GM23338 (cell line): ENCODE measurements around the gene ENOX1. TPM values are rescaled to one million over a fixed set of nuclear protein-coding genes. Genes with fewer than 3 reads are reported as not detected.

ENCODE experiments used
- ATAC-seq: fragments of 200-7000 bp; cut with Tn5 transposase; 3 replicates; pipeline ENCODE4 v1.9.1; 2020
- DNase-seq: peaks from one replicate; pipeline ENCODE4 v3.0.0-alpha.2; 2015; ENCODE audit warnings: low spot score
- H2AFZ ChIP-seq: fragments of 200-600 bp; sonication (generic); 2 replicates; pipeline ENCODE4 v1.8.0; 2016; ENCODE audit warnings: antibody characterized with exemption, mild to moderate bottlenecking, moderate library complexity
- H3F3A ChIP-seq: fragments of 200-600 bp; sonication (generic); replicated peaks from 2 replicates; pipeline ENCODE4 v1.8.0; 2017; ENCODE audit warnings: antibody characterized with exemption, mixed run types, low read depth
- H3K27ac ChIP-seq: fragments of 200-600 bp; sonication (generic); 2 replicates; pipeline ENCODE4 v1.6.1; 2016; ENCODE audit warnings: low read depth
- H3K27me3 ChIP-seq: fragments of 200-600 bp; sonication (generic); 2 replicates; pipeline ENCODE4 v1.8.0; 2016; ENCODE audit warnings: mild to moderate bottlenecking, mixed run types, moderate library complexity; ENCODE audit not compliant: insufficient read depth
- H3K36me3 ChIP-seq: fragments of 200-600 bp; sonication (generic); 2 replicates; pipeline ENCODE4 v1.8.0; 2016; ENCODE audit warnings: mild to moderate bottlenecking; ENCODE audit not compliant: insufficient read depth
- H3K4me1 ChIP-seq: fragments of 200-600 bp; sonication (generic); 2 replicates; pipeline ENCODE4 v1.8.0; 2016; ENCODE audit warnings: mild to moderate bottlenecking, moderate library complexity; ENCODE audit not compliant: insufficient read depth
- H3K4me2 ChIP-seq: fragments of 200-600 bp; sonication (generic); 2 replicates; pipeline ENCODE4 v1.7.1; 2017; ENCODE audit warnings: mixed run types
- H3K4me3 ChIP-seq: fragments of 200-600 bp; sonication (generic); 2 replicates; pipeline ENCODE4 v1.6.1; 2016; ENCODE audit warnings: mixed run types
- H3K79me2 ChIP-seq: fragments of 200-600 bp; sonication (generic); replicated peaks from 2 replicates; pipeline ENCODE4 v1.8.0; 2017; ENCODE audit warnings: mild to moderate bottlenecking; ENCODE audit not compliant: insufficient read depth
- H3K9me2 ChIP-seq: fragments of 200-600 bp; sonication (generic); 2 replicates; pipeline ENCODE4 v1.8.0; 2017; ENCODE audit not compliant: insufficient read depth
- H4K20me1 ChIP-seq: fragments of 200-600 bp; sonication (generic); replicated peaks from 2 replicates; pipeline ENCODE4 v1.8.0; 2017; ENCODE audit warnings: mild to moderate bottlenecking; ENCODE audit not compliant: insufficient read depth
- H3K27ac Mint-ChIP-seq: 2 replicates; pipeline ENCODE4 v1.8.0; 2020; ENCODE audit warnings: inconsistent platforms, mild to moderate bottlenecking, moderate library complexity, mixed read lengths
- H3K27me3 Mint-ChIP-seq: 3 replicates; pipeline ENCODE4 v1.8.0; 2022; ENCODE audit warnings: low read depth, mild to moderate bottlenecking, moderate library complexity, mixed read lengths, inconsistent platforms; ENCODE audit not compliant: insufficient read depth, poor library complexity
- H3K36me3 Mint-ChIP-seq: 3 replicates; pipeline ENCODE4 v1.8.0; 2021; ENCODE audit warnings: low read depth, mild to moderate bottlenecking, inconsistent platforms, moderate library complexity, mixed read lengths
- H3K4me1 Mint-ChIP-seq: 3 replicates; pipeline ENCODE4 v1.8.0; 2020; ENCODE audit warnings: mild to moderate bottlenecking, inconsistent platforms, mixed read lengths
- H3K4me3 Mint-ChIP-seq: 3 replicates; pipeline ENCODE4 v1.8.0; 2021; ENCODE audit warnings: moderate library complexity, mild to moderate bottlenecking, inconsistent platforms, mixed read lengths
- H3K9me3 Mint-ChIP-seq: 3 replicates; pipeline ENCODE4 v1.8.0; 2020; ENCODE audit warnings: moderate library complexity, mild to moderate bottlenecking, inconsistent platforms, mixed read lengths
- CREB1 ChIP-seq: fragments of 250-450 bp; sonication (Bioruptor Pico); IDR thresholded peaks from 2 replicates; pipeline ENCODE4 v1.5.0; 2020; ENCODE audit warnings: low read depth, mild to moderate bottlenecking, moderate library complexity
- EZH2 ChIP-seq: fragments of 200-600 bp; sonication (generic); IDR thresholded peaks from one replicate; pipeline ENCODE4 v1.8.0; 2017; ENCODE audit warnings: antibody characterized with exemption, mild to moderate bottlenecking, low read depth; ENCODE audit not compliant: unreplicated experiment
- EZH2phosphoT487 ChIP-seq: fragments of 200-600 bp; sonication (generic); IDR thresholded peaks from one replicate; pipeline ENCODE4 v1.8.1; 2018; ENCODE audit warnings: antibody characterized with exemption; ENCODE audit not compliant: unreplicated experiment
- JUNB ChIP-seq: IDR thresholded peaks from one replicate; pipeline ENCODE4 v1.6.1; 2016; ENCODE audit warnings: antibody characterized with exemption; ENCODE audit not compliant: unreplicated experiment
- NANOG ChIP-seq: IDR thresholded peaks from 2 replicates; pipeline ENCODE4 v1.6.1; 2016; ENCODE audit warnings: antibody characterized with exemption, borderline replicate concordance
- POLR2AphosphoS5 ChIP-seq: IDR thresholded peaks from 2 replicates; pipeline ENCODE4 v1.6.1; 2016; ENCODE audit warnings: antibody characterized with exemption, low read depth
- STAT1 ChIP-seq: IDR thresholded peaks from one replicate; pipeline ENCODE4 v1.6.1; 2016; ENCODE audit warnings: antibody characterized with exemption; ENCODE audit not compliant: unreplicated experiment
- ZNF114 ChIP-seq: fragments of 250-450 bp; sonication (Bioruptor Pico); IDR thresholded peaks from 2 replicates; pipeline ENCODE4 v1.5.0; 2020; ENCODE audit warnings: mild to moderate bottlenecking, moderate library complexity
- ZNF331 ChIP-seq: fragments of 250-450 bp; sonication (Bioruptor Pico); IDR thresholded peaks from 2 replicates; pipeline ENCODE4 v1.5.0; 2020; ENCODE audit warnings: low read depth, mild to moderate bottlenecking, moderate library complexity
- polyA plus RNA-seq: library from polyadenylated mRNA; unstranded; fragments of >200 nt; fragmentation: Nextera tagmentation; extraction: Ambion mirVana; gene quantifications from 2 replicates; pipeline ENCODE4 v1.2.1, GENCODE V29; 2016
- total RNA-seq: library from RNA; depleted of rRNA; stranded (reverse); fragments of >200 nt; shearing (Covaris generic); gene quantifications from 2 replicates; pipeline ENCODE4 v1.2.3, GENCODE V29; 2014
- TF ChIP-seq, protein P1 (sequence below), 2 experiments: fragments of 200-600 bp in 1 of 2; sonication (generic) in 1 of 2; conservative IDR thresholded peaks; 2 replicates each; pipeline versions ENCODE4 v1.5.1 to v1.6.1; 2016 to 2017; ENCODE audit warnings: antibody characterized with exemption in 2 of 2, low read depth in 2 of 2, mild to moderate bottlenecking in 2 of 2, moderate library complexity in 1 of 2
- TF ChIP-seq, protein P2 (sequence below): IDR thresholded peaks from 2 replicates; pipeline ENCODE4 v1.6.1; 2016; ENCODE audit warnings: antibody characterized with exemption
- TF ChIP-seq, protein P3 (sequence below): fragments of 250-450 bp; sonication (Bioruptor Pico); IDR thresholded peaks from 2 replicates; pipeline ENCODE4 v1.5.0; 2020; ENCODE audit warnings: mild to moderate bottlenecking, moderate library complexity
- TF ChIP-seq, protein P4 (sequence below): IDR thresholded peaks from one replicate; pipeline ENCODE4 v1.6.1; 2018; ENCODE audit warnings: antibody characterized with exemption; ENCODE audit not compliant: unreplicated experiment

The ENOX1 gene
- total and polyA plus RNA-seq, 2 experiments from 2014 or later: 0.66 to 0.81 TPM

DNA sequence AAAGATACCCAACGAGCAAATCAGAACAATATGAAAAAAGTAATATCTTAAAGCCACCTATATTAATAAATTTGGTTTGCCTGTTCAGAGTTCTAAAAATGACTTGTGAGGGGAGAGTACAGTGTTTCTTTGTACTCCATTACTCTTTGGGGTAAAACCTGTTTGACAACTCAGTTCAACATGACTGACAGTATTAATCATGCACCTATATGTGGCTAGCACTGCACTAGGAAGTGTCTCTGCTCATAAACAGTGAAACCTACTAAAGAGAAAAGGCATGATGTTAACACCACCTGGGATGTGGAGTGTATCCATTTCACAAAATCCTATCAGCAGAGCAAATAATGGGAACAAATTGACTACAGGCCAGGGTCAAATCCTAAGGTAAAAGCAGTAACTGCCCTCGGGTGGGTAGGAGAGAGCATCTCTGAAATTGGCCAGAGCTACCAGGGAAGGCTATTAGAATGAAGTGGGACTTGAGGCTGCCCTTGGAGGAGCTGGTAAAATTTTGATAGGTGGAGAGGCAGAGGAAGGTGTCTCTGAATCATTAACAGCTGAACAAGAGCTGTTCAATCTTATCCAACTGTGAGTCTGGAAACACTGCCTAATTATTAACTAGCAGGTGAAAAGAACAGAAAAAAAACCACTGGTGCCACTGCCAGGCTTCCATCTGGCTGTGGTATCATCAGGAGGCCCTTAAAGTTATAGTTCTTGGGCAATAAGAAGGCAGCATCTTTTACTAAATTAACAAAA, 398.3 kb downstream of the ENOX1 start:
- H3K4me3 Mint-ChIP-seq: no peak overlapping the region

More for the DNA sequence above, 398.3 kb downstream of the ENOX1 start:
- ATAC-seq (no peak), DNase-seq (no peak)
- H3K4me1 ChIP-seq: peaks cover 6% of the 10 kb centered on the region; the same call in 1 of the 2 replicates
- H3K27me3 Mint-ChIP-seq: no peaks in the 10 kb centered on the region
- no peaks in the 10 kb centered on the region for H3K79me2 ChIP-seq
- no peak overlapping the region for H3K27ac Mint-ChIP-seq
- no peaks in the 10 kb centered on the region for H3K36me3 Mint-ChIP-seq
- H3K27ac ChIP-seq: no peak overlapping the region
- peaks cover 19% of the 10 kb centered on the region for H3K4me1 Mint-ChIP-seq
- H4K20me1 ChIP-seq: no peaks in the 10 kb centered on the region
- H3K9me2 ChIP-seq: peaks cover 2% of the 10 kb centered on the region; the same call in 1 of the 2 replicates
- no peak overlapping the region for H3K4me3 ChIP-seq
- H3K4me2 ChIP-seq: no peak overlapping the region
- TF ChIP-seq EZH2phosphoT487: no peak
- no peak for TF ChIP-seq JUNB
- TF ChIP-seq POLR2AphosphoS5: no peak
- TF ChIP-seq, protein P1, sequence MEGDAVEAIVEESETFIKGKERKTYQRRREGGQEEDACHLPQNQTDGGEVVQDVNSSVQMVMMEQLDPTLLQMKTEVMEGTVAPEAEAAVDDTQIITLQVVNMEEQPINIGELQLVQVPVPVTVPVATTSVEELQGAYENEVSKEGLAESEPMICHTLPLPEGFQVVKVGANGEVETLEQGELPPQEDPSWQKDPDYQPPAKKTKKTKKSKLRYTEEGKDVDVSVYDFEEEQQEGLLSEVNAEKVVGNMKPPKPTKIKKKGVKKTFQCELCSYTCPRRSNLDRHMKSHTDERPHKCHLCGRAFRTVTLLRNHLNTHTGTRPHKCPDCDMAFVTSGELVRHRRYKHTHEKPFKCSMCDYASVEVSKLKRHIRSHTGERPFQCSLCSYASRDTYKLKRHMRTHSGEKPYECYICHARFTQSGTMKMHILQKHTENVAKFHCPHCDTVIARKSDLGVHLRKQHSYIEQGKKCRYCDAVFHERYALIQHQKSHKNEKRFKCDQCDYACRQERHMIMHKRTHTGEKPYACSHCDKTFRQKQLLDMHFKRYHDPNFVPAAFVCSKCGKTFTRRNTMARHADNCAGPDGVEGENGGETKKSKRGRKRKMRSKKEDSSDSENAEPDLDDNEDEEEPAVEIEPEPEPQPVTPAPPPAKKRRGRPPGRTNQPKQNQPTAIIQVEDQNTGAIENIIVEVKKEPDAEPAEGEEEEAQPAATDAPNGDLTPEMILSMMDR (conservative IDR thresholded peaks at IDR 0.05; ENCODE audit: low read depth in 2 of 2): no peak
- TF ChIP-seq, protein P2, sequence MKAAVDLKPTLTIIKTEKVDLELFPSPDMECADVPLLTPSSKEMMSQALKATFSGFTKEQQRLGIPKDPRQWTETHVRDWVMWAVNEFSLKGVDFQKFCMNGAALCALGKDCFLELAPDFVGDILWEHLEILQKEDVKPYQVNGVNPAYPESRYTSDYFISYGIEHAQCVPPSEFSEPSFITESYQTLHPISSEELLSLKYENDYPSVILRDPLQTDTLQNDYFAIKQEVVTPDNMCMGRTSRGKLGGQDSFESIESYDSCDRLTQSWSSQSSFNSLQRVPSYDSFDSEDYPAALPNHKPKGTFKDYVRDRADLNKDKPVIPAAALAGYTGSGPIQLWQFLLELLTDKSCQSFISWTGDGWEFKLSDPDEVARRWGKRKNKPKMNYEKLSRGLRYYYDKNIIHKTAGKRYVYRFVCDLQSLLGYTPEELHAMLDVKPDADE: no peak
- no peak for TF ChIP-seq STAT1
- no peak for TF ChIP-seq CREB1 (CRISPR knock-in tag)
- no peak for TF ChIP-seq ZNF331 (CRISPR knock-in tag)
- TF ChIP-seq EZH2: no peak
- TF ChIP-seq, protein P3, sequence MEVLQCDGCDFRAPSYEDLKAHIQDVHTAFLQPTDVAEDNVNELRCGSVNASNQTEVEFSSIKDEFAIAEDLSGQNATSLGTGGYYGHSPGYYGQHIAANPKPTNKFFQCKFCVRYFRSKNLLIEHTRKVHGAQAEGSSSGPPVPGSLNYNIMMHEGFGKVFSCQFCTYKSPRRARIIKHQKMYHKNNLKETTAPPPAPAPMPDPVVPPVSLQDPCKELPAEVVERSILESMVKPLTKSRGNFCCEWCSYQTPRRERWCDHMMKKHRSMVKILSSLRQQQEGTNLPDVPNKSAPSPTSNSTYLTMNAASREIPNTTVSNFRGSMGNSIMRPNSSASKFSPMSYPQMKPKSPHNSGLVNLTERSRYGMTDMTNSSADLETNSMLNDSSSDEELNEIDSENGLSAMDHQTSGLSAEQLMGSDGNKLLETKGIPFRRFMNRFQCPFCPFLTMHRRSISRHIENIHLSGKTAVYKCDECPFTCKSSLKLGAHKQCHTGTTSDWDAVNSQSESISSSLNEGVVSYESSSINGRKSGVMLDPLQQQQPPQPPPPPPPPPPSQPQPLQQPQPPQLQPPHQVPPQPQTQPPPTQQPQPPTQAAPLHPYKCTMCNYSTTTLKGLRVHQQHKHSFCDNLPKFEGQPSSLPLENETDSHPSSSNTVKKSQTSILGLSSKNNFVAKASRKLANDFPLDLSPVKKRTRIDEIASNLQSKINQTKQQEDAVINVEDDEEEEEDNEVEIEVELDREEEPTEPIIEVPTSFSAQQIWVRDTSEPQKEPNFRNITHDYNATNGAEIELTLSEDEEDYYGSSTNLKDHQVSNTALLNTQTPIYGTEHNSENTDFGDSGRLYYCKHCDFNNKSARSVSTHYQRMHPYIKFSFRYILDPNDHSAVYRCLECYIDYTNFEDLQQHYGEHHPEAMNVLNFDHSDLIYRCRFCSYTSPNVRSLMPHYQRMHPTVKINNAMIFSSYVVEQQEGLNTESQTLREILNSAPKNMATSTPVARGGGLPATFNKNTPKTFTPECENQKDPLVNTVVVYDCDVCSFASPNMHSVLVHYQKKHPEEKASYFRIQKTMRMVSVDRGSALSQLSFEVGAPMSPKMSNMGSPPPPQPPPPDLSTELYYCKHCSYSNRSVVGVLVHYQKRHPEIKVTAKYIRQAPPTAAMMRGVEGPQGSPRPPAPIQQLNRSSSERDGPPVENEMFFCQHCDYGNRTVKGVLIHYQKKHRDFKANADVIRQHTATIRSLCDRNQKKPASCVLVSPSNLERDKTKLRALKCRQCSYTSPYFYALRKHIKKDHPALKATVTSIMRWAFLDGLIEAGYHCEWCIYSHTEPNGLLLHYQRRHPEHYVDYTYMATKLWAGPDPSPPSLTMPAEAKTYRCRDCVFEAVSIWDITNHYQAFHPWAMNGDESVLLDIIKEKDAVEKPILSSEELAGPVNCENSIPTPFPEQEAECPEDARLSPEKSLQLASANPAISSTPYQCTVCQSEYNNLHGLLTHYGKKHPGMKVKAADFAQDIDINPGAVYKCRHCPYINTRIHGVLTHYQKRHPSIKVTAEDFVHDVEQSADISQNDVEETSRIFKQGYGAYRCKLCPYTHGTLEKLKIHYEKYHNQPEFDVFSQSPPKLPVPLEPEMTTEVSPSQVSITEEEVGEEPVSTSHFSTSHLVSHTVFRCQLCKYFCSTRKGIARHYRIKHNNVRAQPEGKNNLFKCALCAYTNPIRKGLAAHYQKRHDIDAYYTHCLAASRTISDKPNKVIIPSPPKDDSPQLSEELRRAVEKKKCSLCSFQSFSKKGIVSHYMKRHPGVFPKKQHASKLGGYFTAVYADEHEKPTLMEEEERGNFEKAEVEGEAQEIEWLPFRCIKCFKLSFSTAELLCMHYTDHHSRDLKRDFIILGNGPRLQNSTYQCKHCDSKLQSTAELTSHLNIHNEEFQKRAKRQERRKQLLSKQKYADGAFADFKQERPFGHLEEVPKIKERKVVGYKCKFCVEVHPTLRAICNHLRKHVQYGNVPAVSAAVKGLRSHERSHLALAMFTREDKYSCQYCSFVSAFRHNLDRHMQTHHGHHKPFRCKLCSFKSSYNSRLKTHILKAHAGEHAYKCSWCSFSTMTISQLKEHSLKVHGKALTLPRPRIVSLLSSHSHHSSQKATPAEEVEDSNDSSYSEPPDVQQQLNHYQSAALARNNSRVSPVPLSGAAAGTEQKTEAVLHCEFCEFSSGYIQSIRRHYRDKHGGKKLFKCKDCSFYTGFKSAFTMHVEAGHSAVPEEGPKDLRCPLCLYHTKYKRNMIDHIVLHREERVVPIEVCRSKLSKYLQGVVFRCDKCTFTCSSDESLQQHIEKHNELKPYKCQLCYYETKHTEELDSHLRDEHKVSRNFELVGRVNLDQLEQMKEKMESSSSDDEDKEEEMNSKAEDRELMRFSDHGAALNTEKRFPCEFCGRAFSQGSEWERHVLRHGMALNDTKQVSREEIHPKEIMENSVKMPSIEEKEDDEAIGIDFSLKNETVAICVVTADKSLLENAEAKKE (CRISPR knock-in tag): no peak
- no peak for TF ChIP-seq NANOG
- TF ChIP-seq, protein P4, sequence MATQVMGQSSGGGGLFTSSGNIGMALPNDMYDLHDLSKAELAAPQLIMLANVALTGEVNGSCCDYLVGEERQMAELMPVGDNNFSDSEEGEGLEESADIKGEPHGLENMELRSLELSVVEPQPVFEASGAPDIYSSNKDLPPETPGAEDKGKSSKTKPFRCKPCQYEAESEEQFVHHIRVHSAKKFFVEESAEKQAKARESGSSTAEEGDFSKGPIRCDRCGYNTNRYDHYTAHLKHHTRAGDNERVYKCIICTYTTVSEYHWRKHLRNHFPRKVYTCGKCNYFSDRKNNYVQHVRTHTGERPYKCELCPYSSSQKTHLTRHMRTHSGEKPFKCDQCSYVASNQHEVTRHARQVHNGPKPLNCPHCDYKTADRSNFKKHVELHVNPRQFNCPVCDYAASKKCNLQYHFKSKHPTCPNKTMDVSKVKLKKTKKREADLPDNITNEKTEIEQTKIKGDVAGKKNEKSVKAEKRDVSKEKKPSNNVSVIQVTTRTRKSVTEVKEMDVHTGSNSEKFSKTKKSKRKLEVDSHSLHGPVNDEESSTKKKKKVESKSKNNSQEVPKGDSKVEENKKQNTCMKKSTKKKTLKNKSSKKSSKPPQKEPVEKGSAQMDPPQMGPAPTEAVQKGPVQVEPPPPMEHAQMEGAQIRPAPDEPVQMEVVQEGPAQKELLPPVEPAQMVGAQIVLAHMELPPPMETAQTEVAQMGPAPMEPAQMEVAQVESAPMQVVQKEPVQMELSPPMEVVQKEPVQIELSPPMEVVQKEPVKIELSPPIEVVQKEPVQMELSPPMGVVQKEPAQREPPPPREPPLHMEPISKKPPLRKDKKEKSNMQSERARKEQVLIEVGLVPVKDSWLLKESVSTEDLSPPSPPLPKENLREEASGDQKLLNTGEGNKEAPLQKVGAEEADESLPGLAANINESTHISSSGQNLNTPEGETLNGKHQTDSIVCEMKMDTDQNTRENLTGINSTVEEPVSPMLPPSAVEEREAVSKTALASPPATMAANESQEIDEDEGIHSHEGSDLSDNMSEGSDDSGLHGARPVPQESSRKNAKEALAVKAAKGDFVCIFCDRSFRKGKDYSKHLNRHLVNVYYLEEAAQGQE: no peak
- TF ChIP-seq ZNF114: no peak
- no peak overlapping the region for H2AFZ ChIP-seq
- H3K9me3 Mint-ChIP-seq: no peaks in the 10 kb centered on the region
- H3K36me3 ChIP-seq: no peaks in the 10 kb centered on the region
- H3F3A ChIP-seq: no peaks in the 10 kb centered on the region
- no peaks in the 10 kb centered on the region for H3K27me3 ChIP-seq
